ENCODE measurements around the gene TTLL7.

DNA sequence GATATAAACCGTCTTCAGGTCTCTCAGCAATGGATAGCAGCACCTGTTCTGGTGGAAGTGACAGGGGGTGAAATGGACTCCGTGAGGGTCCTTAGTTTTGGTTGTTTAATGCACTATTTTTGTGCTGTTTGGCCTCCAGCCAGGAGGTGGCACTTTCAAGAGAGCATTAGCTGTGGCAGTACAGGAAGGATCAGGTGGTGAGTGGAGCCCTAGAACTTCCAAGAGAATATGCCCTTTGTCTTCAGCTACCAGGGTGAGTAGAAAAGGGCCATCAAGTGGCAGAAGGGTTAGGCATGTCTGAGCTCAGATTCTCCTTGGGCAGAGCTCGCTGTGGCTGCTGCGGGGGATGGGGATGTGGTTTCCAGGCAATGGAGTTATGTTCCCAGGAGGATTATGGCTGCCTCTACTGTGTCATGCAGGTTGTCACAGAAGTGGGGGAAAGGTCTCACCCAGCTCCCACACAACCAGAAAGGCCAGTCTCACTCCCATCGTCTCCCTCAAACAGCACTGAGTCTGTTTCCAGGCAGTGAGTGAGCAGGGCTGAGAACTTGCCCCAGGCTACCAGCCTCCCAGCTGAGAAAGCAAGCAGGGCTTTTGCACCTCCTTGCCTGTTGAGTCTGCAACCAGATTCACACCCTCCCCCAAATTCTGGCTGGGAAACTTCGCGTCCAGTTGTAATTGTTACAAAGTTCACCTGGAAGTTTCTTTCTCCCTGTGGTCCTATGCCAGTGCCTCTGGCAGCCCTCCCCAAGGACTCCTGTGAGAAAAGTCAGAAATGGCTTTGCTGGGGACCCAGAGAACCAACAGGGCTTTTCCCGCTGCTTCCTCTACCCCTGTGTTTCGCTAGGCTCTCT is 39.1 kb upstream of the TTLL7 start:
- TF ChIP-seq, protein P1, sequence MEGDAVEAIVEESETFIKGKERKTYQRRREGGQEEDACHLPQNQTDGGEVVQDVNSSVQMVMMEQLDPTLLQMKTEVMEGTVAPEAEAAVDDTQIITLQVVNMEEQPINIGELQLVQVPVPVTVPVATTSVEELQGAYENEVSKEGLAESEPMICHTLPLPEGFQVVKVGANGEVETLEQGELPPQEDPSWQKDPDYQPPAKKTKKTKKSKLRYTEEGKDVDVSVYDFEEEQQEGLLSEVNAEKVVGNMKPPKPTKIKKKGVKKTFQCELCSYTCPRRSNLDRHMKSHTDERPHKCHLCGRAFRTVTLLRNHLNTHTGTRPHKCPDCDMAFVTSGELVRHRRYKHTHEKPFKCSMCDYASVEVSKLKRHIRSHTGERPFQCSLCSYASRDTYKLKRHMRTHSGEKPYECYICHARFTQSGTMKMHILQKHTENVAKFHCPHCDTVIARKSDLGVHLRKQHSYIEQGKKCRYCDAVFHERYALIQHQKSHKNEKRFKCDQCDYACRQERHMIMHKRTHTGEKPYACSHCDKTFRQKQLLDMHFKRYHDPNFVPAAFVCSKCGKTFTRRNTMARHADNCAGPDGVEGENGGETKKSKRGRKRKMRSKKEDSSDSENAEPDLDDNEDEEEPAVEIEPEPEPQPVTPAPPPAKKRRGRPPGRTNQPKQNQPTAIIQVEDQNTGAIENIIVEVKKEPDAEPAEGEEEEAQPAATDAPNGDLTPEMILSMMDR (IDR thresholded peaks at IDR 0.05), result no peak
- no peak for TF ChIP-seq POLR2A (IDR thresholded peaks at IDR 0.05)
